ENCODE data around the gene CDKN2B-AS1. TPM values are rescaled to one million over a fixed set of nuclear protein-coding genes. Genes with fewer than 3 reads are reported as not detected.
A peak's percentile ranks its signal among the peaks of the same experiment; 100 is the strongest.

CDKN2B-AS1 gene
- total RNA-seq, 1 experiment from 2014 or later, result 0.24 TPM

GRCh38 chr9:22158271-22158670 lies 163.7 kb downstream of the CDKN2B-AS1 start (continued):
- TF ChIP-seq ARID4B (CRISPR knock-in tag; IDR thresholded peaks at IDR 0.05; ENCODE audit: borderline replicate concordance) (no peak), TP53 (CRISPR knock-in tag; IDR thresholded peaks at IDR 0.05) (no peak), ETV6 (CRISPR knock-in tag; IDR thresholded peaks at IDR 0.05) (no peak), IRF1 (CRISPR knock-in tag; IDR thresholded peaks at IDR 0.05) (no peak), ESRRA (CRISPR knock-in tag; IDR thresholded peaks at IDR 0.05; ENCODE audit: borderline replicate concordance) (no peak), NR2C2 (CRISPR knock-in tag; IDR thresholded peaks at IDR 0.05) (no peak)

GRCh38 chr9:22158927-22159346 lies 164.3 kb downstream of the CDKN2B-AS1 start:
- Mint-ChIP-seq H3K27me3 (ENCODE audit: low read depth) (no peaks in the 10 kb centered on the region), H3K4me3 (no peak overlapping the region), H3K9me3 (no peaks in the 10 kb centered on the region), H3K4me1 (no peaks in the 10 kb centered on the region), H3K36me3 (no peaks in the 10 kb centered on the region), H3K27ac (no peak overlapping the region)
- ATAC-seq (no peak), DNase-seq (ENCODE audit: low spot score) (no peak)
- TF ChIP-seq SMAD3 (CRISPR knock-in tag; IDR thresholded peaks at IDR 0.05; ENCODE audit: borderline replicate concordance) (no peak), GABPB1 (CRISPR knock-in tag; IDR thresholded peaks at IDR 0.05) (peak; percentile 95), MAX (CRISPR knock-in tag; IDR thresholded peaks at IDR 0.05) (no peak)
- POLR2A ChIA-PET, result interaction anchor here (0.6 kb wide), 1 partner anchor 485 kb away, joined by 3 read pairs; no protein-coding TSS in a partner anchor
- CTCF ChIA-PET, result interaction anchor here (1.1 kb wide), 1 partner anchor 85 kb away, joined by 4 read pairs; no protein-coding TSS in a partner anchor

GRCh38 chr9:22159586-22159985 lies 165.0 kb downstream of the CDKN2B-AS1 start:
- ATAC-seq (no peak), DNase-seq (ENCODE audit: low spot score) (no peak)
- Mint-ChIP-seq H3K4me3 (no peak overlapping the region), H3K4me1 (no peaks in the 10 kb centered on the region), H3K27ac (no peak overlapping the region), H3K9me3 (no peaks in the 10 kb centered on the region), H3K27me3 (ENCODE audit: low read depth) (no peaks in the 10 kb centered on the region), H3K36me3 (no peaks in the 10 kb centered on the region)
- POLR2A ChIA-PET, result interaction anchor here (0.6 kb wide), 1 partner anchor 485 kb away, joined by 3 read pairs; no protein-coding TSS in a partner anchor
- CTCF ChIA-PET, result interaction anchor here (1.1 kb wide), 1 partner anchor 85 kb away, joined by 4 read pairs; no protein-coding TSS in a partner anchor
- TF ChIP-seq CREM (CRISPR knock-in tag; IDR thresholded peaks at IDR 0.05) (no peak), CBFB (CRISPR knock-in tag; IDR thresholded peaks at IDR 0.05; ENCODE audit: low read depth) (no peak), ZNF232 (CRISPR knock-in tag; IDR thresholded peaks at IDR 0.05) (no peak), ZNF121 (CRISPR knock-in tag; IDR thresholded peaks at IDR 0.05) (no peak), E2F1 (CRISPR knock-in tag; IDR thresholded peaks at IDR 0.05) (no peak), ZNF263 (CRISPR knock-in tag; IDR thresholded peaks at IDR 0.05; ENCODE audit: low read depth) (no peak), OVOL2 (CRISPR knock-in tag; IDR thresholded peaks at IDR 0.05; ENCODE audit: borderline replicate concordance) (no peak), USF2 (CRISPR knock-in tag; IDR thresholded peaks at IDR 0.05) (no peak), GRHL2 (CRISPR knock-in tag; IDR thresholded peaks at IDR 0.05; ENCODE audit: insufficient replicate concordance, severe bottlenecking) (no peak), ZNF138 (CRISPR knock-in tag; conservative IDR thresholded peaks at IDR 0.05) (no peak), ZNF425 (CRISPR knock-in tag; conservative IDR thresholded peaks at IDR 0.05) (no peak), ZNF423 (CRISPR knock-in tag; IDR thresholded peaks at IDR 0.05) (no peak), FOXJ3 (CRISPR knock-in tag; IDR thresholded peaks at IDR 0.05; ENCODE audit: borderline replicate concordance) (no peak), PRRX2 (CRISPR knock-in tag; IDR thresholded peaks at IDR 0.05) (no peak)
